Natural killer cell (primary cell): ENCODE measurements around the gene RNF150. TPM values are rescaled to one million over a fixed set of nuclear protein-coding genes. Genes with fewer than 3 reads are reported as not detected.

ENCODE experiments used
- ATAC-seq, 3 donors: fragments of 150-1000 bp in 2 of 3; fragments of 200-7000 bp in 1 of 3; cut with Tn5 transposase; 1 replicate in 1 of 3; 2 replicates in 2 of 3; pipeline ENCODE4 v1.10.0; 2021; ENCODE audit warnings: mild to moderate bottlenecking in 2 of 3, moderate library complexity in 2 of 3
- DNase-seq, 2 donors: peaks; one replicate each; pipeline versions ENCODE4 v3.0.0 to v3.0.0-alpha.2; 2013 to 2021; ENCODE audit warnings: mixed read lengths in 1 of 2
- H3K27ac ChIP-seq: one replicate; pipeline ENCODE4 v1.5.1; 2013; ENCODE audit warnings: mild to moderate bottlenecking, low read length
- H3K27me3 ChIP-seq: one replicate; pipeline ENCODE4 v1.6.1; 2013; ENCODE audit warnings: low read length; ENCODE audit not compliant: control insufficient read depth, insufficient read depth
- H3K36me3 ChIP-seq: one replicate; pipeline ENCODE4 v1.6.1; 2013; ENCODE audit warnings: low read length; ENCODE audit not compliant: control insufficient read depth, insufficient read depth
- H3K4me1 ChIP-seq: one replicate; pipeline ENCODE4 v1.6.1; 2013; ENCODE audit warnings: low read length; ENCODE audit not compliant: control insufficient read depth, insufficient read depth
- H3K4me3 ChIP-seq: one replicate; pipeline ENCODE4 v1.5.1; 2013; ENCODE audit warnings: low read length
- H3K9me3 ChIP-seq: one replicate; pipeline ENCODE4 v1.6.1; 2013; ENCODE audit warnings: low read length; ENCODE audit not compliant: control insufficient read depth, insufficient read depth
- H3K27ac Mint-ChIP-seq, 2 donors: one replicate each; pipeline ENCODE4 v1.8.0; 2022; ENCODE audit warnings: mild to moderate bottlenecking in 2 of 2, mixed read lengths in 2 of 2, moderate library complexity in 1 of 2
- H3K27me3 Mint-ChIP-seq, 2 donors: one replicate each; pipeline ENCODE4 v1.8.0; 2022; ENCODE audit warnings: low read depth in 2 of 2, mixed read lengths in 2 of 2
- H3K36me3 Mint-ChIP-seq: one replicate; pipeline ENCODE4 v1.8.0; 2022; ENCODE audit warnings: mixed read lengths
- H3K4me1 Mint-ChIP-seq, 2 donors: one replicate each; pipeline ENCODE4 v1.8.0; 2022; ENCODE audit warnings: mixed read lengths in 2 of 2
- H3K4me3 Mint-ChIP-seq: one replicate; pipeline ENCODE4 v1.8.0; 2022; ENCODE audit warnings: mild to moderate bottlenecking, moderate library complexity, mixed read lengths
- H3K9me3 Mint-ChIP-seq, 2 donors: one replicate each; pipeline ENCODE4 v1.8.0; 2022; ENCODE audit warnings: mixed read lengths in 2 of 2
- CTCF ChIP-seq: fragments of 200-600 bp; IDR thresholded peaks from one replicate; pipeline ENCODE4 v1.8.0; 2022; ENCODE audit warnings: antibody characterized with exemption
- WGBS: methylation state at CpG from one replicate; pipeline ENCODE4 v1.1.7; 2013; ENCODE audit warnings: missing lambda C conversion rate; ENCODE audit not compliant: insufficient coverage; 5-methylcytosine and 5-hydroxymethylcytosine counted together
- intact Hi-C: fragments of 100-400 bp; cut with micrococcal nuclease; formaldehyde crosslinking; loops from one replicate; pipeline ENCODE4 v1.14.2; 2022
- total RNA-seq, 4 donors: library from RNA; stranded (reverse); fragments of 120-200 nt in 1 of 4; gene quantifications; one replicate each; pipeline versions ENCODE4 v1.2.3 to v1.2.4, GENCODE V29; 2013 to 2022

Gene RNF150
- total RNA-seq, 3 donors from 2014 or later (not counting 1 experiment from before 2014, with no cell fraction given) = 0.09 TPM; not detected in 2

- H3K27ac ChIP-seq = no peak overlapping the region
- Mint-ChIP-seq H3K27me3 (peaks cover 0 to 14% of the 10 kb centered on the region in 2 donors), H3K4me1 (no peaks in the 10 kb centered on the region), H3K9me3 (no peaks in the 10 kb centered on the region), H3K27ac (no peak overlapping the region), H3K36me3 (no peaks in the 10 kb centered on the region), H3K4me3 (no peak overlapping the region)
- intact Hi-C loops = no loop called here
- no peaks in the 10 kb centered on the region for H3K36me3 ChIP-seq
- ATAC-seq (no peak), DNase-seq (no peak)
- no peaks in the 10 kb centered on the region for H3K9me3 ChIP-seq
- no peak for TF ChIP-seq CTCF
- H3K27me3 ChIP-seq = no peaks in the 10 kb centered on the region
- H3K4me1 ChIP-seq = no peaks in the 10 kb centered on the region
- H3K4me3 ChIP-seq = no peak overlapping the region
Measured at GRCh38 chr4:140837736-140838135, 295.5 kb downstream of the RNF150 start.

GRCh38 chr4:140834839-140835495 lies 298.3 kb downstream of the RNF150 start:
- H3K27ac ChIP-seq = no peak overlapping the region
- intact Hi-C loops = no loop called here
- 63% methylated on average over 7 of the region's 7 CpGs for WGBS
- no peaks in the 10 kb centered on the region for H3K27me3 ChIP-seq
- no peak for TF ChIP-seq CTCF
- no peak overlapping the region for H3K27ac Mint-ChIP-seq
- H3K4me3 Mint-ChIP-seq = no peak overlapping the region
- H3K9me3 ChIP-seq = no peaks in the 10 kb centered on the region
- ATAC-seq (no peak), DNase-seq (no peak)
- H3K4me3 ChIP-seq = no peak overlapping the region
- H3K27me3 Mint-ChIP-seq = peaks cover 7 to 8% of the 10 kb centered on the region in 2 donors
- H3K4me1 ChIP-seq = no peaks in the 10 kb centered on the region
- H3K36me3 Mint-ChIP-seq = no peaks in the 10 kb centered on the region
- H3K4me1 Mint-ChIP-seq = no peaks in the 10 kb centered on the region
- no peaks in the 10 kb centered on the region for H3K36me3 ChIP-seq
- H3K9me3 Mint-ChIP-seq = no peaks in the 10 kb centered on the region

GRCh38 chr4:140833280-140833679 lies 300.0 kb downstream of the RNF150 start:
- Histone ChIP-seq H3K27ac (no peak overlapping the region), H3K4me3 (no peak overlapping the region), H3K4me1 (no peaks in the 10 kb centered on the region), H3K27me3 (no peaks in the 10 kb centered on the region), H3K36me3 (no peaks in the 10 kb centered on the region), H3K9me3 (no peaks in the 10 kb centered on the region)
- ATAC-seq (no peak), DNase-seq (no peak)
- 98% methylated on average over 4 of the region's 4 CpGs for WGBS
- H3K4me1 Mint-ChIP-seq = no peaks in the 10 kb centered on the region
- H3K9me3 Mint-ChIP-seq = no peaks in the 10 kb centered on the region
- H3K4me3 Mint-ChIP-seq = no peak overlapping the region
- no peaks in the 10 kb centered on the region for H3K36me3 Mint-ChIP-seq
- intact Hi-C loops = no loop called here
- no peak overlapping the region for H3K27ac Mint-ChIP-seq
- H3K27me3 Mint-ChIP-seq = peaks cover 8 to 19% of the 10 kb centered on the region in 2 donors
- no peak for TF ChIP-seq CTCF

- ATAC-seq = no peak
- Histone ChIP-seq H3K36me3 (no peaks in the 10 kb centered on the region), H3K27me3 (no peaks in the 10 kb centered on the region), H3K9me3 (no peaks in the 10 kb centered on the region), H3K4me1 (peaks cover 3% of the 10 kb centered on the region), H3K4me3 (no peak overlapping the region), H3K27ac (peak overlapping the region; percentile 4)
- intact Hi-C loops = no loop called here
- no peak for DNase-seq
- no peaks in the 10 kb centered on the region for H3K4me1 Mint-ChIP-seq
- peaks cover 5 to 19% of the 10 kb centered on the region in 2 donors for H3K27me3 Mint-ChIP-seq
- no peak for TF ChIP-seq CTCF
- no peak overlapping the region for H3K4me3 Mint-ChIP-seq
- H3K36me3 Mint-ChIP-seq = no peaks in the 10 kb centered on the region
- H3K27ac Mint-ChIP-seq = no peak overlapping the region
- no peaks in the 10 kb centered on the region for H3K9me3 Mint-ChIP-seq
Measured at GRCh38 chr4:140829825-140830224, 303.4 kb downstream of the RNF150 start.
